ENCODE measurements around the gene P4HA1.

P4HA1 gene

GRCh38 chr10:73017955-73018480 lies 78.6 kb downstream of the P4HA1 start:
- TF ChIP-seq ZNF8 (CRISPR knock-in tag; IDR thresholded peaks at IDR 0.05): no peak
- no peak for TF ChIP-seq ZNF565 (CRISPR knock-in tag; conservative IDR thresholded peaks at IDR 0.05; ENCODE audit: low read depth)
- TF ChIP-seq ISL1 (CRISPR knock-in tag; IDR thresholded peaks at IDR 0.05): no peak
- TF ChIP-seq ZFP30 (CRISPR knock-in tag; IDR thresholded peaks at IDR 0.05): no peak
- TF ChIP-seq CREB5 (CRISPR knock-in tag; IDR thresholded peaks at IDR 0.05; ENCODE audit: low read depth): no peak
- no peak for TF ChIP-seq PPARA (CRISPR knock-in tag; IDR thresholded peaks at IDR 0.05; ENCODE audit: borderline replicate concordance)
- no peak for ATAC-seq

DNA sequence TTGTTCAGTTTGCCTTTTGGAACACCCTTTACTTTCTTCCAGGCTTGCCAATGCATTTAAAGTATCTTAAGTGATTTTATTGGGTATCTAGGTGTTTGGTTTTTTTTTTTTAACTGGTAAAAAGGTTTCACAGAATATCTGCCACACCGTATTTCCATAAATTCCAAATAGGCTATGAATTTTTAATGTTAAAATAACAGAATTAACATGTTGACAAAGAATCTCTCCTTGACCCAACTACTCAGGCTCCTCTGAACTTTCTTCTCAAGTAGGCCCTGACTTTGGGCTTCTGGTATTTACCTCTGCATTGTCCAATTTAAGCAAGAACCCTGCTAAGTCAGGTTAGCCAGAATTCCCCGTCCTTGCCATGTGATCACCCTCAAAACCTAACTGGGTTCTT lies 80.9 kb downstream of the P4HA1 start:
- TF ChIP-seq, protein P1, sequence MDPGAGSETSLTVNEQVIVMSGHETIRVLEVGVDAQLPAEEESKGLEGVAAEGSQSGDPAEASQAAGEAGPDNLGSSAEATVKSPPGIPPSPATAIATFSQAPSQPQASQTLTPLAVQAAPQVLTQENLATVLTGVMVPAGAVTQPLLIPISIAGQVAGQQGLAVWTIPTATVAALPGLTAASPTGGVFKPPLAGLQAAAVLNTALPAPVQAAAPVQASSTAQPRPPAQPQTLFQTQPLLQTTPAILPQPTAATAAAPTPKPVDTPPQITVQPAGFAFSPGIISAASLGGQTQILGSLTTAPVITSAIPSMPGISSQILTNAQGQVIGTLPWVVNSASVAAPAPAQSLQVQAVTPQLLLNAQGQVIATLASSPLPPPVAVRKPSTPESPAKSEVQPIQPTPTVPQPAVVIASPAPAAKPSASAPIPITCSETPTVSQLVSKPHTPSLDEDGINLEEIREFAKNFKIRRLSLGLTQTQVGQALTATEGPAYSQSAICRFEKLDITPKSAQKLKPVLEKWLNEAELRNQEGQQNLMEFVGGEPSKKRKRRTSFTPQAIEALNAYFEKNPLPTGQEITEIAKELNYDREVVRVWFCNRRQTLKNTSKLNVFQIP (CRISPR knock-in tag; IDR thresholded peaks at IDR 0.05; ENCODE audit: borderline replicate concordance, low read depth): no peak
- no peak for TF ChIP-seq OSR1 (CRISPR knock-in tag; IDR thresholded peaks at IDR 0.05)
- TF ChIP-seq CSRNP3 (CRISPR knock-in tag; IDR thresholded peaks at IDR 0.05): no peak
- TF ChIP-seq, protein P2, sequence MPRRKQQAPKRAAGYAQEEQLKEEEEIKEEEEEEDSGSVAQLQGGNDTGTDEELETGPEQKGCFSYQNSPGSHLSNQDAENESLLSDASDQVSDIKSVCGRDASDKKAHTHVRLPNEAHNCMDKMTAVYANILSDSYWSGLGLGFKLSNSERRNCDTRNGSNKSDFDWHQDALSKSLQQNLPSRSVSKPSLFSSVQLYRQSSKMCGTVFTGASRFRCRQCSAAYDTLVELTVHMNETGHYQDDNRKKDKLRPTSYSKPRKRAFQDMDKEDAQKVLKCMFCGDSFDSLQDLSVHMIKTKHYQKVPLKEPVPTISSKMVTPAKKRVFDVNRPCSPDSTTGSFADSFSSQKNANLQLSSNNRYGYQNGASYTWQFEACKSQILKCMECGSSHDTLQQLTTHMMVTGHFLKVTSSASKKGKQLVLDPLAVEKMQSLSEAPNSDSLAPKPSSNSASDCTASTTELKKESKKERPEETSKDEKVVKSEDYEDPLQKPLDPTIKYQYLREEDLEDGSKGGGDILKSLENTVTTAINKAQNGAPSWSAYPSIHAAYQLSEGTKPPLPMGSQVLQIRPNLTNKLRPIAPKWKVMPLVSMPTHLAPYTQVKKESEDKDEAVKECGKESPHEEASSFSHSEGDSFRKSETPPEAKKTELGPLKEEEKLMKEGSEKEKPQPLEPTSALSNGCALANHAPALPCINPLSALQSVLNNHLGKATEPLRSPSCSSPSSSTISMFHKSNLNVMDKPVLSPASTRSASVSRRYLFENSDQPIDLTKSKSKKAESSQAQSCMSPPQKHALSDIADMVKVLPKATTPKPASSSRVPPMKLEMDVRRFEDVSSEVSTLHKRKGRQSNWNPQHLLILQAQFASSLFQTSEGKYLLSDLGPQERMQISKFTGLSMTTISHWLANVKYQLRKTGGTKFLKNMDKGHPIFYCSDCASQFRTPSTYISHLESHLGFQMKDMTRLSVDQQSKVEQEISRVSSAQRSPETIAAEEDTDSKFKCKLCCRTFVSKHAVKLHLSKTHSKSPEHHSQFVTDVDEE (CRISPR knock-in tag; IDR thresholded peaks at IDR 0.05): no peak
- no peak for TF ChIP-seq ISL1 (CRISPR knock-in tag; IDR thresholded peaks at IDR 0.05)
- no peak for TF ChIP-seq ZC3H10 (CRISPR knock-in tag; IDR thresholded peaks at IDR 0.05)
- TF ChIP-seq PPARA (CRISPR knock-in tag; IDR thresholded peaks at IDR 0.05; ENCODE audit: borderline replicate concordance): no peak
- TF ChIP-seq GLIS3 (CRISPR knock-in tag; IDR thresholded peaks at IDR 0.05): no peak
- no peak for TF ChIP-seq ZFP3 (CRISPR knock-in tag; IDR thresholded peaks at IDR 0.05)
- no peak for TF ChIP-seq CSDC2 (CRISPR knock-in tag; IDR thresholded peaks at IDR 0.05)
- no peak for TF ChIP-seq ZFP30 (CRISPR knock-in tag; IDR thresholded peaks at IDR 0.05)
- TF ChIP-seq ZNF70 (CRISPR knock-in tag; IDR thresholded peaks at IDR 0.05): no peak
- TF ChIP-seq CREB5 (CRISPR knock-in tag; IDR thresholded peaks at IDR 0.05; ENCODE audit: low read depth): no peak
- no peak for TF ChIP-seq ARNTL (CRISPR knock-in tag; IDR thresholded peaks at IDR 0.05; ENCODE audit: borderline replicate concordance, low read depth)
- TF ChIP-seq SNAI2 (CRISPR knock-in tag; IDR thresholded peaks at IDR 0.05): no peak
- no peak for TF ChIP-seq ESRRG (CRISPR knock-in tag; IDR thresholded peaks at IDR 0.05)
- ATAC-seq: no peak

DNA sequence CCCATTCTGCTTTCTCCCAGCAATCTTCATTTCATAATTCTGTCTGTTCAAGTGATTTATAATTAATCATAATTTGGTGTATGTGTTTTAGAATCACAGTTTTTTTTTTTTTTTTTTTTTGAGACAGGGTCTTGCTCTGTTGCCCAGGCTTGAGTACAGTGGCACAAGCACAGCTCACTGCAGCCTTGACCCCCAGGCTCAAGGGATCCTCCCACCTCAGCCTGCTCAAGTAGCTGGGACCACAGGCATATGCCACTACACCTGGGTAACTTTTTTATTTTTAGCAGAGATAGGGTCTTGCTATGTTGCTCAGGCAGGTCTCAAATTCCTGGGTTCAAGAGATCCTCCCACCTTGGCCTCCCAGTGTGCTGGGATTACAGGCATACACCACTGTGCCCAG lies 92.8 kb downstream of the P4HA1 start:
- TF ChIP-seq TOX (CRISPR knock-in tag; IDR thresholded peaks at IDR 0.05; ENCODE audit: borderline replicate concordance) (no peak), RARB (CRISPR knock-in tag; IDR thresholded peaks at IDR 0.05) (no peak), ZNF70 (CRISPR knock-in tag; IDR thresholded peaks at IDR 0.05) (no peak), ZC3H10 (CRISPR knock-in tag; IDR thresholded peaks at IDR 0.05) (no peak), ISL1 (CRISPR knock-in tag; IDR thresholded peaks at IDR 0.05) (no peak), CSDC2 (CRISPR knock-in tag; IDR thresholded peaks at IDR 0.05) (no peak), ZFP30 (CRISPR knock-in tag; IDR thresholded peaks at IDR 0.05) (no peak), TCF4 (CRISPR knock-in tag; IDR thresholded peaks at IDR 0.05; ENCODE audit: borderline replicate concordance) (no peak), CREB5 (CRISPR knock-in tag; IDR thresholded peaks at IDR 0.05; ENCODE audit: low read depth) (no peak), CSRNP3 (CRISPR knock-in tag; IDR thresholded peaks at IDR 0.05) (no peak)
- ATAC-seq: no peak

Measured in SK-N-SH treated with all-trans-retinoic acid at 6 μM for 48 hours (cell line).